Neural progenitor cell (in vitro differentiated cells): ENCODE measurements around the gene MESD.

Experiments used
- CTCF ChIP-seq: fragments of 200-600 bp; sonication (generic); IDR thresholded peaks from 2 replicates; pipeline ENCODE4 v1.5.1; 2017; ENCODE audit warnings: antibody characterized with exemption, mild to moderate bottlenecking
- EZH2phosphoT487 ChIP-seq: fragments of 200-600 bp; sonication (generic); IDR thresholded peaks from 2 replicates; pipeline ENCODE4 v1.6.1; 2017; ENCODE audit warnings: antibody characterized with exemption

DNA sequence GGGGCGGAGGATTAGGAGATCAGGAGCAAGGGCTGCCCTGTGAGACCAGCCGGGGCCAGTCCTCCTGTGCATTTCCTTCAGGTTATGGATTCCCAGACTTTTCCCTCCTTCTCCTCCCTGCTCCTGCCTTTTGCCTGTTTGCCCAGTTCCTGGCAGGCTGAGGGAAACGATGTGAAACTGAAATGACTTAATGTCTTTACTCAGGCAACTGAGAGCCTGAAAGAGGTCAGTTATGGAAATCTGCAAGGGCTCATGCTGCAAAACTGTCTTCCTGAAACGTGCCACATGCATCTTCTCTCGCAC, 57.2 kb downstream of the MESD start:
- TF ChIP-seq EZH2phosphoT487 (no peak), CTCF (no peak)
